ENCODE measurements around the gene KLF9.

KLF9 gene

GRCh38 chr9:70422371-70423043 lies 8.1 kb upstream of the KLF9 start:
- H3K9me3 ChIP-seq (ENCODE audit: control insufficient read depth, insufficient read depth, low read length) = no peaks in the 10 kb centered on the region
- WGBS (ENCODE audit: insufficient coverage, insufficient read length) = no CpG with 5 or more reads among the region's 6 CpGs
- peaks cover 1% of the 10 kb centered on the region; the same call in 1 of the 2 replicates for H3K27me3 ChIP-seq (ENCODE audit: control insufficient read depth, insufficient read depth, low read length)
- peaks cover 3% of the 10 kb centered on the region; the same call in 1 of the 2 replicates for H3K4me1 ChIP-seq (ENCODE audit: control insufficient read depth, insufficient read depth, low read length)
- H3K4me3 ChIP-seq (ENCODE audit: low read length) = no peak overlapping the region
- H3K27ac ChIP-seq (ENCODE audit: low read length) = no peak overlapping the region
- no peak for DNase-seq (ENCODE audit: low read depth, low spot score)
- H3K36me3 ChIP-seq (ENCODE audit: control insufficient read depth, insufficient read depth, low read length) = no peaks in the 10 kb centered on the region

DNA sequence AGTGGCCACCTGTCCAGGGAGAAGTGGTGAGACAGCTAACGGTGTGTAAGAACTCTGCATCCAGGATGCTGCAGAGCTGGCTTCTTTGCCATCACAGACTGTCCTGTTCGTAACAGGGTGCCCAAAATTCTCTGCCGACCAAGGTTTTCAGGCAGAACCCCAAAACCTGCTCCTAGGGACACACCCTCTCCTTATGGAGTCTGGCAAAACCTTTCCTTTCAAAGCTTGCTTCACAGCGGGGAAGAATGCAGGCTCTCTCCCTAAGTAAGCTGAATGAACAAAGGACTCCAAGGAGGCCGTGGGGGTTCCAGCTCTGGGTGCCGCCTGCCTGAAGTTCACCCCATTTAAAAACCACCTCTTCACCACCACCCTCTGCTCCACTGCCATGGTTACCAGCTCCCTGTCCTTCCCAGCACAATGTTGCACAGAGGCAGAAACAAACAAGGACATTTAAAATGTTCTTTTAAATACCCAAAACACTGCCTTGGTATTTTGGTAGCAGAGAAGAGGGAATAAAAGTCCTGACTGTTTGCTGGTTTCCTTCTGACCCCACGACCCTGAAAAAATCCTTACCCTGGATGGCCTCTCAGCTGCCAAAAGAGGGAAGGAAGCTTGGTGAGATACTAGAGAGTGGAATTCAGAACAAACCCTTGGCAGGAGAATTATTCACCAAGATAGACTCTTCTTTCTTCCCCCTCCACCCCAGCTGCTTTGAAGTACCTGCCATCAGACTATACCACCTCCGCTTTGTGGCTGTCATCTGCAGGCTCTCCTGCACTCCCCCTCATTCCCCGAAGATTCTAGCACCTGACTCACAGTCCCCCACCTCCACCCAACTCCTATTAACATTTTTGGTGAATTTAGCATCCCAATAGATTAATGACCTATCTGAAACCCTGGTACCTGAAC lies 7.1 kb upstream of the KLF9 start:
- no peak overlapping the region for H3K27ac ChIP-seq (ENCODE audit: low read length)
- no peaks in the 10 kb centered on the region for H3K9me3 ChIP-seq (ENCODE audit: control insufficient read depth, insufficient read depth, low read length)
- peaks cover 1% of the 10 kb centered on the region; the same call in 1 of the 2 replicates for H3K27me3 ChIP-seq (ENCODE audit: control insufficient read depth, insufficient read depth, low read length)
- H3K4me3 ChIP-seq (ENCODE audit: low read length) = peak overlapping the region; percentile 13; the same call in 1 of the 2 replicates
- no CpG with 5 or more reads among the region's 9 CpGs for WGBS (ENCODE audit: insufficient coverage, insufficient read length)
- H3K36me3 ChIP-seq (ENCODE audit: control insufficient read depth, insufficient read depth, low read length) = no peaks in the 10 kb centered on the region
- DNase-seq (ENCODE audit: low read depth, low spot score) = no peak
- peaks cover 3% of the 10 kb centered on the region; the same call in 1 of the 2 replicates for H3K4me1 ChIP-seq (ENCODE audit: control insufficient read depth, insufficient read depth, low read length)

DNA sequence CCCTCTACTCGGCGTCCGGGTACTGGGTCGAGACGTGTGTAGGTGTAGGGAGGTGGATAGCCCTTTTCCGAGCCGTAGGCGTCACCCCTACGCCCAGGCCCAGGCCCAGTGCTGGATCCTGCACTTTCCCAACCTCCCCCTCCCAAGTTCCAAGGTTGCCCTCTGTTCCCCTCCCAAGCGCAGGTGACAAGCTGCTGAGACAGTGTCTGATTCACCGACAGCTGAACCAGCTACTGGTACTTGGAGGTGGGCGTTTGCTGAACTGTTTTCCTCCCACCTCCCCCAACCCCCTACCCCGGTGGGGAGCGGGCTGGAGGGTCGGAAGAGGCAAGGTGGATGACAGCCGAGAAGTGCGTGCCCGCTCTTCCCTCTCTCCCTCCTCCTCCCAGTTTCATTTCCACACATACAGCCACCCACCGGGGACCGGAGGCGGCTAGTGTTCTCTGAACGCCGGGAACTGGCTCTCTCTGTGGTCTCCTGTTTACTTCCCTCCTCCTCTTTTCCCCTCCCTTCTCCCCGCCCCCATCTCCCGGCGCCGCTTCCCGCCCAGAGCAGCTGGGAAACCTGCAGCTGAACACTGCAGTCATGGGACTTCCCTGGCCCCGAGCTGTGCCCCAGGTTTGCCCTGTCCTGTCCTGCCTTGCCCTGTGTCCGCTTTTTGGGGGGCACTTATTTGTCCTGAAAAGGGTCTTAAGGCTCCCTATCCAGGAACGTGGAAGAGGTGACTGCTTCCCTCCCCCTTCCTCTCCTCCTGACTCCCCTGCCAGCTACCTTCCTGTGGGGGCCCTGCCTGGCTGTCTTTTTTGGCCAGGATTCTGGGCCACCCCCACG lies 6.2 kb upstream of the KLF9 start:
- WGBS (ENCODE audit: insufficient coverage, insufficient read length) = no CpG with 5 or more reads among the region's 32 CpGs
- Histone ChIP-seq H3K27me3 (ENCODE audit: control insufficient read depth, insufficient read depth, low read length) (peaks cover 1% of the 10 kb centered on the region; the same call in 1 of the 2 replicates), H3K36me3 (ENCODE audit: control insufficient read depth, insufficient read depth, low read length) (no peaks in the 10 kb centered on the region), H3K4me1 (ENCODE audit: control insufficient read depth, insufficient read depth, low read length) (peaks cover 3% of the 10 kb centered on the region; the same call in 1 of the 2 replicates), H3K9me3 (ENCODE audit: control insufficient read depth, insufficient read depth, low read length) (no peaks in the 10 kb centered on the region), H3K27ac (ENCODE audit: low read length) (no peak overlapping the region), H3K4me3 (ENCODE audit: low read length) (peak overlapping the region; percentile 54)
- no peak for DNase-seq (ENCODE audit: low read depth, low spot score)

DNA sequence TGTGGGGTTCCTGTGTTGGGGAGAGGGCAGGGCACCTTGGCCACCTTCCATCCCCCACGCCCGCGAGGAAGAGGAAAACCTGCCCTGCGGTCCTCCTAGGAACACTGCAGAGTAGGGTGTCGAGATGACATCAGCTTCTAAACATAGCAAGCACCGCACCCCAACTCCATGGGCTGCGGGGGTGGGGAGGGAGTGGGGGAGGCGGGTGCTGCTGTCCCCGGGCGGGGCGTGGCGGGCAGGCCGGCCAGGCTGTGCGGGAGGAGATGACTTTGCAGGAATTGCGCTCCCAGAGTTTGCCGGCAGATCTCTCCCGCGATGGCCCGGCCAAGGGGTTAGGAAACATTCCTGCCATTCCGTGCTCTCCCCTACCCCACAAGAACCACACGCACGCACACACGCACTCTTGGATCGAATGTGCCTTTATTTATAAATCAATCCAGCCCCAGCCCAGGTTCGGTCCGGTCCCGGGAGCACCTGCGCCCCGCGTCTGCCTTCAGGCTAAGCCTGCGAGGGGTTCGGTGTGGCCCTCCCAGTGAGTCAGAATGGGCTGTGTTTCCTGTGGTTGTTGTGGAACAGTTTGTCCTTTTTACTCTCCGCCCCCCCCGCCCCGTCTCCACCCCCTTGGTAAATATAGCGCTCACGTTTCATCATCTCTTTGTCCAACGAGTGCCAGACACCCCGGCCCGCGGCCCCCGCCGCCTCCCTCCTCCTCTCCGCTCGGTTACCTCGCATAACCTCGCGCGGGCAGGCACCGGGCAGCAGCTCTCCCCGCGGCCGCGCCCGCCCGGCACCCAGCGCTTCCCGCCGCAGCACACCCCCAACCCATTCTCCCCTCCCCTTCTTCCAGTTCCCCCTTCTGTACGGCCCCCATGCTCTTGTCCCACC lies 5.3 kb upstream of the KLF9 start:
- Histone ChIP-seq H3K4me1 (ENCODE audit: control insufficient read depth, insufficient read depth, low read length) (peaks cover 3% of the 10 kb centered on the region; the same call in 1 of the 2 replicates), H3K9me3 (ENCODE audit: control insufficient read depth, insufficient read depth, low read length) (no peaks in the 10 kb centered on the region), H3K27ac (ENCODE audit: low read length) (no peak overlapping the region), H3K4me3 (ENCODE audit: low read length) (peak overlapping the region; percentile 54; the same call in 1 of the 2 replicates), H3K36me3 (ENCODE audit: control insufficient read depth, insufficient read depth, low read length) (no peaks in the 10 kb centered on the region), H3K27me3 (ENCODE audit: control insufficient read depth, insufficient read depth, low read length) (peaks cover 1% of the 10 kb centered on the region; the same call in 1 of the 2 replicates)
- DNase-seq (ENCODE audit: low read depth, low spot score) = no peak
- no CpG with 5 or more reads among the region's 60 CpGs for WGBS (ENCODE audit: insufficient coverage, insufficient read length)

DNA sequence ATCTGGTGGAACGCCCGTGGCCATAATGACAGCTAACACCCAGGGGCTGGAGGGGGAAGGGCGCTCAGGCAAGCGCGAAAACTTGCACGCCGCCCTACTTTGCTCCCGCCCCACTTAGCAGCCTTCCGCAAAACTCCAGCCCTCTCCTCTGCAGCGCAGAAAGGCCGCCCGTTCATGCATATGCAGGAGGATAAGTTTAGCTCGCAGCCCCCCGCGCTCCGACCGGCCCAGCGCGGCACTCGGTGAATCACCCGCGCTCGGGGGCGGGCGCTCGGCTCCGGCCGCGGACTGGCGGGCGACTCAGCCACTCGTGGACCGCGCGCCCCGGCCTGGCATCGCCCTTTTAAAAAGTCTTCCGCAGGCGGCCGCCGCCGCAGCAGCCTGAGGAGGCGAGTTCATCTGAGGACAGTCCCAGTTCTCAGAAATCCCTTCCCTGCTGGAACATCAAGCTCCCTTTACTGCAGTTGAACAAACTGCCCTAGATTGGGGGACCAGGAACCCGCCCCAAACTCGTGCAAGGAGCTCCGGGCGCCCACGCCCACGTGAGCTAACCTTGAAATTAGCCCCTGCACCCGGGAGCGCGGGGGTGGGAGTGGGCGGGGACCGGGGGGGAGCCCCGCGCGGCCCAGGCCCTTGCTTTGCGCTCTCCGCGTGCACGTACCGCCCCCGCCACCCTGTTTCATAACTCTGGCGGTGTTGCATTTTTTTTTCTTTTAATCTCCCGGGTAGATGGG lies 4.5 kb upstream of the KLF9 start:
- no peak for DNase-seq (ENCODE audit: low read depth, low spot score)
- Histone ChIP-seq H3K4me3 (ENCODE audit: low read length) (peak overlapping the region; percentile 54; the same call in 1 of the 2 replicates), H3K4me1 (ENCODE audit: control insufficient read depth, insufficient read depth, low read length) (peaks cover 3% of the 10 kb centered on the region; the same call in 1 of the 2 replicates), H3K36me3 (ENCODE audit: control insufficient read depth, insufficient read depth, low read length) (no peaks in the 10 kb centered on the region), H3K27me3 (ENCODE audit: control insufficient read depth, insufficient read depth, low read length) (peaks cover 1% of the 10 kb centered on the region; the same call in 1 of the 2 replicates), H3K27ac (ENCODE audit: low read length) (no peak overlapping the region), H3K9me3 (ENCODE audit: control insufficient read depth, insufficient read depth, low read length) (no peaks in the 10 kb centered on the region)
- WGBS (ENCODE audit: insufficient coverage, insufficient read length) = no CpG with 5 or more reads among the region's 65 CpGs

GRCh38 chr9:70415476-70415875 lies 1.0 kb upstream of the KLF9 start:
- no peaks in the 10 kb centered on the region for H3K36me3 ChIP-seq (ENCODE audit: control insufficient read depth, insufficient read depth, low read length)
- peaks cover 11% of the 10 kb centered on the region for H3K27me3 ChIP-seq (ENCODE audit: control insufficient read depth, insufficient read depth, low read length)
- no peak overlapping the region for H3K4me3 ChIP-seq (ENCODE audit: low read length)
- peaks cover 5% of the 10 kb centered on the region; the same call in 1 of the 2 replicates for H3K4me1 ChIP-seq (ENCODE audit: control insufficient read depth, insufficient read depth, low read length)
- no CpG with 5 or more reads among the region's 5 CpGs for WGBS (ENCODE audit: insufficient coverage, insufficient read length)
- H3K9me3 ChIP-seq (ENCODE audit: control insufficient read depth, insufficient read depth, low read length) = no peaks in the 10 kb centered on the region
- no peak overlapping the region for H3K27ac ChIP-seq (ENCODE audit: low read length)
- no peak for DNase-seq (ENCODE audit: low read depth, low spot score)

GRCh38 chr9:70415041-70415440 lies 584 bp upstream of the KLF9 start:
- H3K27ac ChIP-seq (ENCODE audit: low read length) = no peak overlapping the region

DNA sequence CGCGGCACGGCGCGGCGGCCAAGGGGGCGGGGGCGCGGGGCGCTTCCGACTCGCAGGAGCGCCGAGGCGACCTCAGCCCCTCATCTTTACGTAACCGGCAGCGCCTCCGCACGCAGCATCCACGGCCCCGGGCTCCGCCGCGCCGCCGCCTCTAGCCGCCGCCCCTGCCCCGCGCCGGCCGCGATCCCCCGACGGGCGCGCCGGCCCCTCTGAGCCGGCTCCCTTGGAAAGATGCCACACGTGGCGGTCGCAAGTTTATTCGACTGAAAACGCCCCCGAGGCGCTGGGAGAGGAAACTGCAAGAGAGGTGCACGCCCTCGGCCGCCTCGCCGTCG lies 1.0 kb downstream of the KLF9 start:
- Histone ChIP-seq H3K36me3 (ENCODE audit: control insufficient read depth, insufficient read depth, low read length) (no peaks in the 10 kb centered on the region), H3K9me3 (ENCODE audit: control insufficient read depth, insufficient read depth, low read length) (no peaks in the 10 kb centered on the region), H3K4me3 (ENCODE audit: low read length) (peak overlapping the region; percentile 62; the same call in 1 of the 2 replicates), H3K27me3 (ENCODE audit: control insufficient read depth, insufficient read depth, low read length) (peaks cover 11% of the 10 kb centered on the region), H3K4me1 (ENCODE audit: control insufficient read depth, insufficient read depth, low read length) (peaks cover 5% of the 10 kb centered on the region; the same call in 1 of the 2 replicates), H3K27ac (ENCODE audit: low read length) (no peak overlapping the region)
- no peak for DNase-seq (ENCODE audit: low read depth, low spot score)
- no CpG with 5 or more reads among the region's 53 CpGs for WGBS (ENCODE audit: insufficient coverage, insufficient read length)

More at GRCh38 chr9:70415041-70415440, 584 bp upstream of the KLF9 start:
- WGBS (ENCODE audit: insufficient coverage, insufficient read length) = no CpG with 5 or more reads among the region's 2 CpGs
- Histone ChIP-seq H3K36me3 (ENCODE audit: control insufficient read depth, insufficient read depth, low read length) (no peaks in the 10 kb centered on the region), H3K9me3 (ENCODE audit: control insufficient read depth, insufficient read depth, low read length) (no peaks in the 10 kb centered on the region), H3K4me1 (ENCODE audit: control insufficient read depth, insufficient read depth, low read length) (peaks cover 5% of the 10 kb centered on the region; the same call in 1 of the 2 replicates), H3K4me3 (ENCODE audit: low read length) (no peak overlapping the region), H3K27me3 (ENCODE audit: control insufficient read depth, insufficient read depth, low read length) (peaks cover 11% of the 10 kb centered on the region)
- no peak for DNase-seq (ENCODE audit: low read depth, low spot score)
